ENCODE data around the gene FAM151A. TPM values are rescaled to one million over a fixed set of nuclear protein-coding genes. Genes with fewer than 3 reads are reported as not detected.
A peak's percentile ranks its signal among the peaks of the same experiment; 100 is the strongest.

The FAM151A gene
- total and polyA plus RNA-seq, 2 of the 13 experiments (the other 11 are each of a cell fraction or from before 2014, with no cell fraction given) = 0.29 to 3.6 TPM

GRCh38 chr1:54604572-54605370 lies 18.6 kb downstream of the FAM151A start:
- POLR2A ChIA-PET = no interaction called here
- no peaks in the 10 kb centered on the region for H3K79me2 ChIP-seq (ENCODE audit: insufficient read depth, low read length)
- no peak overlapping the region for H2AFZ ChIP-seq (ENCODE audit: low read length)
- H3K4me3 ChIP-seq (replicated peaks in 1 of 3; ENCODE audit: insufficient read depth in 1 of 3, low read depth in 2 of 3, low read length in 3 of 3) = no peak overlapping the region
- TF ChIP-seq ZNF768 (CRISPR knock-in tag; IDR thresholded peaks at IDR 0.05) (peak; percentile 41; the same call in 1 of the 2 replicates), ZNF782 (CRISPR knock-in tag; IDR thresholded peaks at IDR 0.05; ENCODE audit: borderline replicate concordance) (no peak)
- WGBS (ENCODE audit: low lambda C conversion rate) = 81% methylated on average over 9 of the region's 13 CpGs
- no peak overlapping the region for H3K27ac ChIP-seq (ENCODE audit: extremely low read length, insufficient read depth, low read length)
- H4K20me1 ChIP-seq (ENCODE audit: insufficient read depth, low read length) = no peaks in the 10 kb centered on the region
- H3K4me1 ChIP-seq (ENCODE audit: insufficient read depth, low read length) = peaks cover 14% of the 10 kb centered on the region
- no peaks in the 10 kb centered on the region for H3K9me3 ChIP-seq (ENCODE audit: low read length)
- CTCF ChIA-PET (ENCODE audit: low intra/inter-chr PET ratio, low total read pairs) = no interaction called here
- no peak for DNase-seq (ENCODE audit: low spot score)
- no peak overlapping the region for H3K4me2 ChIP-seq (ENCODE audit: low read depth, low read length)
- intact Hi-C loops (cut with micrococcal nuclease; ENCODE audit: unreplicated experiment) (no loop called here), in situ Hi-C loops (cut with HindIII; ENCODE audit: extremely low pct_ligation_motif_present, low pct_unique_long_range_greater_than_20kb) (no loop called here)
- no peak overlapping the region for H3K9ac ChIP-seq (ENCODE audit: insufficient read depth, low read depth, low read length)
- BruUV-seq (replicated peaks) = no TSS peak
- no peaks in the 10 kb centered on the region for H3K27me3 ChIP-seq (ENCODE audit: control insufficient read depth in 1 of 2, insufficient read depth in 2 of 2, low read length in 2 of 2)
- ATAC-seq = no peak
- FAIRE-seq = no peak
- no peaks in the 10 kb centered on the region for H3K36me3 ChIP-seq (replicated peaks in 1 of 2; ENCODE audit: control insufficient read depth in 1 of 2, insufficient read depth in 2 of 2, low read length in 2 of 2)

DNA sequence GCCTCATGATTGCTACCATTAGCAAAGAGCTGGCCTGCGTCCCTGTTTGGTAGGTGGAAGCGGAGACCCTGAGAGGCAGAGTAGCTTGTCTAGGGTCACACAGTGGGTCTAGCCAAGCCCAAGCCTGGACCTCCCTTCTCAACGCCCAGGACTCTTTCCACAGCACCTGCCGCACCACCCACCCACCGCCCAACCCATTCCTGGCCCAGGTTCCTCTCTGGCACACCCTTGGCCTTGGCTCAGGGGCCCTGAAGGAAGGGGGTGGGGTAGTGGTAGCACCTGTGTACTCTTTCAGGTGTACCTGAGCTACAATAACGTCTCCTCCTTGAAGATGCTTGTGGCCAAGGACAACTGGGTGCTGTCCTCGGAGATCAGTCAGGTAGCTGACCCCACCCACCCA lies 19.3 kb downstream of the FAM151A start:
- Histone ChIP-seq H3K4me1 (ENCODE audit: insufficient read depth, low read length) (peaks cover 14% of the 10 kb centered on the region), H3K27ac (ENCODE audit: extremely low read length, insufficient read depth, low read length) (no peak overlapping the region), H3K4me2 (ENCODE audit: low read depth, low read length) (no peak overlapping the region), H3K36me3 (replicated peaks in 1 of 2; ENCODE audit: control insufficient read depth in 1 of 2, insufficient read depth in 2 of 2, low read length in 2 of 2) (no peaks in the 10 kb centered on the region), H4K20me1 (ENCODE audit: insufficient read depth, low read length) (no peaks in the 10 kb centered on the region), H3K9ac (ENCODE audit: insufficient read depth, low read depth, low read length) (no peak overlapping the region), H3K27me3 (ENCODE audit: control insufficient read depth in 1 of 2, insufficient read depth in 2 of 2, low read length in 2 of 2) (no peaks in the 10 kb centered on the region), H3K9me3 (ENCODE audit: low read length) (no peaks in the 10 kb centered on the region), H3K4me3 (replicated peaks in 1 of 3; ENCODE audit: insufficient read depth in 1 of 3, low read depth in 2 of 3, low read length in 3 of 3) (no peak overlapping the region), H2AFZ (ENCODE audit: low read length) (no peak overlapping the region), H3K79me2 (ENCODE audit: insufficient read depth, low read length) (no peaks in the 10 kb centered on the region)
- ChIA-PET POLR2A (no interaction called here), CTCF (ENCODE audit: low intra/inter-chr PET ratio, low total read pairs) (no interaction called here)
- no TSS peak for BruUV-seq (replicated peaks)
- FAIRE-seq = no peak
- intact Hi-C loops (cut with micrococcal nuclease; ENCODE audit: unreplicated experiment) = no loop called here
- 76% methylated on average over 3 of the region's 7 CpGs for WGBS (ENCODE audit: low lambda C conversion rate)
- no peak for DNase-seq (ENCODE audit: low spot score)
- ATAC-seq = no peak
- TF ChIP-seq THAP9 (CRISPR knock-in tag; IDR thresholded peaks at IDR 0.05; ENCODE audit: borderline replicate concordance) (no peak), NR2C2 (CRISPR knock-in tag; IDR thresholded peaks at IDR 0.05; ENCODE audit: borderline replicate concordance) (no peak), MXI1 (IDR thresholded peaks at IDR 0.05; ENCODE audit: borderline replicate concordance, low read depth, low read length) (no peak), ISL2 (CRISPR knock-in tag; IDR thresholded peaks at IDR 0.05) (no peak)
- in situ Hi-C loops (cut with HindIII; ENCODE audit: extremely low pct_ligation_motif_present, low pct_unique_long_range_greater_than_20kb) = no loop called here

Measured in HepG2 (cell line).